Measurements from ENCODE around the gene SPHKAP.

The SPHKAP gene

DNA sequence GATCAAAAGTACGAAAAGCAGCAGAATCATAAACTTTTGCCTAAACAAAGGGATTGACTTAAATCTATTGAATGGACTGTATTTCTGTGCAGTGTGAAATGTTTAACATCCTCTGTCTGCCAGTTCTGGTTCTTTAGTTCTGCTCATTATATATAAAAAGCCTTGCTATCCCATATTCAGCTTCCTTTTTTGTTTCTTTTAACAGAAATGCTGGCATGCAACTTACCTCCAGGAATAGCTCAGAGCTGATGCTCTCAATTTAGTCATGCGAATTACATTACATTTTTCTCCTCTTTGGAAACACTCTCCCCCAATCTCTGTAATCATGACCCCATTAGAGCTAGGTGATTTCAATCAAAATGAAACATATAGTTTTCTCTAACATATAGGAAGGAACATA lies 73.6 kb downstream of the SPHKAP start:
- Histone ChIP-seq H4K8ac (ENCODE audit: low read depth, low read length) (no peak overlapping the region), H3K4ac (ENCODE audit: low read length) (no peak overlapping the region), H3K27me3 (ENCODE audit: control insufficient read depth in 3 of 3, insufficient read depth in 3 of 3, low read depth in 1 of 3, low read length in 3 of 3) (no peaks in the 10 kb centered on the region), H3K36me3 (replicated peaks in 1 of 2; ENCODE audit: control insufficient read depth in 2 of 2, insufficient read depth in 2 of 2, low read length in 2 of 2) (no peaks in the 10 kb centered on the region), H2AFZ (ENCODE audit: low read length) (no peak overlapping the region), H2BK120ac (ENCODE audit: low read depth, low read length) (no peak overlapping the region), H3K18ac (ENCODE audit: low read length) (no peak overlapping the region), H2AK5ac (ENCODE audit: low read depth, low read length) (no peak overlapping the region), H3K23ac (ENCODE audit: low read depth, low read length, poor library complexity) (no peak overlapping the region), H3K4me1 (ENCODE audit: control insufficient read depth in 2 of 2, insufficient read depth in 1 of 2, low read depth in 1 of 2, low read length in 2 of 2) (no peaks in the 10 kb centered on the region), H3K9me3 (replicated peaks in 1 of 2; ENCODE audit: control insufficient read depth in 2 of 2, insufficient read depth in 1 of 2, low read depth in 1 of 2, low read length in 2 of 2) (no peaks in the 10 kb centered on the region), H3K4me3 (ENCODE audit: low read length in 2 of 2) (no peak overlapping the region), H2BK15ac (ENCODE audit: low read length) (no peak overlapping the region), H3K14ac (ENCODE audit: low read length) (no peak overlapping the region), H2BK12ac (ENCODE audit: low read length) (no peak overlapping the region), H3K4me2 (ENCODE audit: insufficient read depth, low read length, poor library complexity, severe bottlenecking) (no peak overlapping the region), H2BK5ac (ENCODE audit: low read length) (no peak overlapping the region), H3K79me1 (ENCODE audit: low read depth, low read length) (no peaks in the 10 kb centered on the region), H4K91ac (ENCODE audit: low read depth, low read length, poor library complexity) (no peak overlapping the region), H3K27ac (replicated peaks; ENCODE audit: low read length) (no peak overlapping the region), H3K9ac (ENCODE audit: low read depth, low read length, poor library complexity) (no peak overlapping the region)
- WGBS, 2 donors (ENCODE audit: extremely low coverage in 2 of 2, insufficient read length in 2 of 2, insufficient replicate concordance in 1 of 2): no CpG with 5 or more reads among the region's 2 CpGs
- no peak for DNase-seq (ENCODE audit: low spot score)

- no peak overlapping the region for H3K23ac ChIP-seq (ENCODE audit: low read depth, low read length, poor library complexity)
- H4K8ac ChIP-seq (ENCODE audit: low read depth, low read length): no peak overlapping the region
- no peak overlapping the region for H2AK5ac ChIP-seq (ENCODE audit: low read depth, low read length)
- no peak overlapping the region for H3K18ac ChIP-seq (ENCODE audit: low read length)
- no peak for DNase-seq (ENCODE audit: low spot score)
- no peaks in the 10 kb centered on the region for H3K79me1 ChIP-seq (ENCODE audit: low read depth, low read length)
- no peak overlapping the region for H2BK15ac ChIP-seq (ENCODE audit: low read length)
- no peak overlapping the region for H3K14ac ChIP-seq (ENCODE audit: low read length)
- H3K27ac ChIP-seq (replicated peaks; ENCODE audit: low read length): no peak overlapping the region
- no peak overlapping the region for H3K9ac ChIP-seq (ENCODE audit: low read depth, low read length, poor library complexity)
- no peaks in the 10 kb centered on the region for H3K4me1 ChIP-seq (ENCODE audit: control insufficient read depth in 2 of 2, insufficient read depth in 1 of 2, low read depth in 1 of 2, low read length in 2 of 2)
- no peak overlapping the region for H3K4me2 ChIP-seq (ENCODE audit: insufficient read depth, low read length, poor library complexity, severe bottlenecking)
- no peaks in the 10 kb centered on the region for H3K9me3 ChIP-seq (replicated peaks in 1 of 2; ENCODE audit: control insufficient read depth in 2 of 2, insufficient read depth in 1 of 2, low read depth in 1 of 2, low read length in 2 of 2)
- H3K4me3 ChIP-seq (ENCODE audit: low read length in 2 of 2): no peak overlapping the region
- H3K4ac ChIP-seq (ENCODE audit: low read length): no peak overlapping the region
- no CpG with 5 or more reads among the region's 8 CpGs for WGBS, 2 donors (ENCODE audit: extremely low coverage in 2 of 2, insufficient read length in 2 of 2, insufficient replicate concordance in 1 of 2)
- no peak overlapping the region for H2BK5ac ChIP-seq (ENCODE audit: low read length)
- no peak overlapping the region for H2BK120ac ChIP-seq (ENCODE audit: low read depth, low read length)
- no peak overlapping the region for H4K91ac ChIP-seq (ENCODE audit: low read depth, low read length, poor library complexity)
- H3K36me3 ChIP-seq (replicated peaks in 1 of 2; ENCODE audit: control insufficient read depth in 2 of 2, insufficient read depth in 2 of 2, low read length in 2 of 2): no peaks in the 10 kb centered on the region
- H2AFZ ChIP-seq (ENCODE audit: low read length): no peak overlapping the region
- H2BK12ac ChIP-seq (ENCODE audit: low read length): no peak overlapping the region
- no peaks in the 10 kb centered on the region for H3K27me3 ChIP-seq (ENCODE audit: control insufficient read depth in 3 of 3, insufficient read depth in 3 of 3, low read depth in 1 of 3, low read length in 3 of 3)
Observed at GRCh38 chr2:228105526-228106250, 75.8 kb downstream of the SPHKAP start.

- Histone ChIP-seq H2AK5ac (ENCODE audit: low read depth, low read length) (no peak overlapping the region), H3K4me1 (ENCODE audit: control insufficient read depth in 2 of 2, insufficient read depth in 1 of 2, low read depth in 1 of 2, low read length in 2 of 2) (no peaks in the 10 kb centered on the region), H3K4me2 (ENCODE audit: insufficient read depth, low read length, poor library complexity, severe bottlenecking) (no peak overlapping the region), H3K36me3 (replicated peaks in 1 of 2; ENCODE audit: control insufficient read depth in 2 of 2, insufficient read depth in 2 of 2, low read length in 2 of 2) (no peaks in the 10 kb centered on the region), H3K4ac (ENCODE audit: low read length) (no peak overlapping the region), H4K8ac (ENCODE audit: low read depth, low read length) (no peak overlapping the region), H3K14ac (ENCODE audit: low read length) (no peak overlapping the region), H3K18ac (ENCODE audit: low read length) (no peak overlapping the region), H3K23ac (ENCODE audit: low read depth, low read length, poor library complexity) (no peak overlapping the region), H3K79me1 (ENCODE audit: low read depth, low read length) (no peaks in the 10 kb centered on the region), H2AFZ (ENCODE audit: low read length) (no peak overlapping the region), H2BK120ac (ENCODE audit: low read depth, low read length) (no peak overlapping the region), H3K27me3 (ENCODE audit: control insufficient read depth in 3 of 3, insufficient read depth in 3 of 3, low read depth in 1 of 3, low read length in 3 of 3) (no peaks in the 10 kb centered on the region), H2BK12ac (ENCODE audit: low read length) (no peak overlapping the region), H3K27ac (replicated peaks; ENCODE audit: low read length) (no peak overlapping the region), H2BK5ac (ENCODE audit: low read length) (no peak overlapping the region), H2BK15ac (ENCODE audit: low read length) (no peak overlapping the region), H3K4me3 (ENCODE audit: low read length in 2 of 2) (no peak overlapping the region), H3K9ac (ENCODE audit: low read depth, low read length, poor library complexity) (no peak overlapping the region), H3K9me3 (replicated peaks in 1 of 2; ENCODE audit: control insufficient read depth in 2 of 2, insufficient read depth in 1 of 2, low read depth in 1 of 2, low read length in 2 of 2) (no peaks in the 10 kb centered on the region), H4K91ac (ENCODE audit: low read depth, low read length, poor library complexity) (no peak overlapping the region)
- no CpG with 5 or more reads among the region's 2 CpGs for WGBS, 2 donors (ENCODE audit: extremely low coverage in 2 of 2, insufficient read length in 2 of 2, insufficient replicate concordance in 1 of 2)
- DNase-seq (ENCODE audit: low spot score): no peak
Observed at GRCh38 chr2:228104215-228104614, 77.3 kb downstream of the SPHKAP start.

DNA sequence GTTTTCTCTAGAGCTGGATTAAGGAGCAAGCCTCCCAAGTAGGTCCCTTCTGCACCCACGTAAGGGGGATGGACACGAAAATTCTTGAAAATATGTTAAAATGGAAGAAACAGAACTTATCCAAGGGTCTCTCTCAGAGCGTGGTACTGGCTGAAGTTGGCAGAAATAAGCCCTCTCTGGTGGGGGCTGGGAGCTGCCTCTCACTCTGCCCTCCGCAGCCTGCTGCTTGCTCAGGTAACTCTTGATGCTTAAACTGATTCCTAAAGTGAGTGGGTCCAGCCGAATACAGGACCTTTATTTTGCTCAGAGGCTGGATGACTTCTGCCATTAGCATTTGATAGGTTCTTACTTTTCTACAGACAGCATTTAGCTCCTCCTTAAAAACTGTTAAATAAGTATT lies 78.1 kb downstream of the SPHKAP start:
- Histone ChIP-seq H2AK5ac (ENCODE audit: low read depth, low read length) (no peak overlapping the region), H3K9ac (ENCODE audit: low read depth, low read length, poor library complexity) (no peak overlapping the region), H3K23ac (ENCODE audit: low read depth, low read length, poor library complexity) (no peak overlapping the region), H3K9me3 (replicated peaks in 1 of 2; ENCODE audit: control insufficient read depth in 2 of 2, insufficient read depth in 1 of 2, low read depth in 1 of 2, low read length in 2 of 2) (no peaks in the 10 kb centered on the region), H3K4ac (ENCODE audit: low read length) (no peak overlapping the region), H3K27me3 (ENCODE audit: control insufficient read depth in 3 of 3, insufficient read depth in 3 of 3, low read depth in 1 of 3, low read length in 3 of 3) (no peaks in the 10 kb centered on the region), H3K27ac (replicated peaks; ENCODE audit: low read length) (no peak overlapping the region), H3K14ac (ENCODE audit: low read length) (no peak overlapping the region), H4K91ac (ENCODE audit: low read depth, low read length, poor library complexity) (no peak overlapping the region), H2BK5ac (ENCODE audit: low read length) (no peak overlapping the region), H2BK12ac (ENCODE audit: low read length) (no peak overlapping the region), H3K4me2 (ENCODE audit: insufficient read depth, low read length, poor library complexity, severe bottlenecking) (no peak overlapping the region), H3K4me1 (ENCODE audit: control insufficient read depth in 2 of 2, insufficient read depth in 1 of 2, low read depth in 1 of 2, low read length in 2 of 2) (no peaks in the 10 kb centered on the region), H3K18ac (ENCODE audit: low read length) (no peak overlapping the region), H3K79me1 (ENCODE audit: low read depth, low read length) (no peaks in the 10 kb centered on the region), H4K8ac (ENCODE audit: low read depth, low read length) (no peak overlapping the region), H2BK15ac (ENCODE audit: low read length) (no peak overlapping the region), H2AFZ (ENCODE audit: low read length) (no peak overlapping the region), H2BK120ac (ENCODE audit: low read depth, low read length) (no peak overlapping the region), H3K4me3 (ENCODE audit: low read length in 2 of 2) (no peak overlapping the region), H3K36me3 (replicated peaks in 1 of 2; ENCODE audit: control insufficient read depth in 2 of 2, insufficient read depth in 2 of 2, low read length in 2 of 2) (no peaks in the 10 kb centered on the region)
- no CpG with 5 or more reads among the region's 5 CpGs for WGBS, 2 donors (ENCODE audit: extremely low coverage in 2 of 2, insufficient read length in 2 of 2, insufficient replicate concordance in 1 of 2)
- no peak for DNase-seq (ENCODE audit: low spot score)
